H1 (cell line): ENCODE measurements around the gene HPD. TPM values are rescaled to one million over a fixed set of nuclear protein-coding genes. Genes with fewer than 3 reads are reported as not detected.
A peak's percentile ranks its signal among the peaks of the same experiment; 100 is the strongest.

ENCODE experiments used
- ASH2L ChIP-seq: fragments of 200-600, 300-600 bp; sonication (generic); IDR thresholded peaks from one replicate; pipeline ENCODE4 v1.7.1; 2017; ENCODE audit warnings: low read length
- BRCA1 ChIP-seq: IDR thresholded peaks from 2 replicates; pipeline ENCODE4 v1.6.1; 2012; ENCODE audit warnings: low read depth, low read length, improper control_type of control experiment
- CHD1 ChIP-seq: IDR thresholded peaks from 2 replicates; pipeline ENCODE4 v1.6.1; 2012; ENCODE audit warnings: low read depth, low read length, improper control_type of control experiment
- CHD2 ChIP-seq: IDR thresholded peaks from 2 replicates; pipeline ENCODE4 v1.6.1; 2012; ENCODE audit warnings: low read length, improper control_type of control experiment
- CTCF ChIP-seq, 3 experiments: IDR thresholded peaks; 1 replicate in 2 of 3; 2 replicates in 1 of 3; pipeline versions ENCODE4 v1.5.1 to v1.6.1; 2011; ENCODE audit warnings: low read length in 3 of 3, mild to moderate bottlenecking in 3 of 3, inconsistent platforms in 2 of 3, low read depth in 1 of 3, moderate library complexity in 1 of 3; ENCODE audit not compliant: insufficient read depth in 1 of 3; ENCODE audit errors: control extremely low read depth in 1 of 3
- E2F6 ChIP-seq: IDR thresholded peaks from 2 replicates; pipeline ENCODE4 v1.6.1; 2012; ENCODE audit warnings: inconsistent platforms
- EGR1 ChIP-seq: IDR thresholded peaks from 2 replicates; pipeline ENCODE4 v1.6.1; 2011; ENCODE audit warnings: low read depth, low read length, borderline replicate concordance
- EP300 ChIP-seq, 2 experiments: IDR thresholded peaks; 1 replicate in 1 of 2; 2 replicates in 1 of 2; pipeline ENCODE4 v1.6.1; 2011 to 2012; ENCODE audit warnings: low read depth in 2 of 2, low read length in 2 of 2, mild to moderate bottlenecking in 2 of 2, borderline replicate concordance in 1 of 2, inconsistent platforms in 1 of 2, moderate library complexity in 1 of 2
- JUND ChIP-seq: IDR thresholded peaks from 2 replicates; pipeline ENCODE4 v1.6.1; 2011; ENCODE audit warnings: mild to moderate bottlenecking, improper control_type of control experiment, low read length
- KDM1A ChIP-seq: fragments of 200-600, 300-600 bp; sonication (generic); IDR thresholded peaks from 2 replicates; pipeline ENCODE4 v1.7.1; 2016; ENCODE audit warnings: mild to moderate bottlenecking, low read length, borderline replicate concordance
- MAX ChIP-seq: IDR thresholded peaks from 2 replicates; pipeline ENCODE4 v1.6.1; 2012; ENCODE audit warnings: inconsistent platforms
- NRF1 ChIP-seq: IDR thresholded peaks from 2 replicates; pipeline ENCODE4 v1.6.1; 2011; ENCODE audit warnings: mild to moderate bottlenecking, low read depth, low read length, improper control_type of control experiment
- POLR2A ChIP-seq, 2 experiments: IDR thresholded peaks; 1 replicate in 1 of 2; 2 replicates in 1 of 2; pipeline ENCODE4 v1.6.1; 2011; ENCODE audit warnings: low read depth in 2 of 2, low read length in 2 of 2, mild to moderate bottlenecking in 2 of 2; ENCODE audit errors: control extremely low read depth in 1 of 2
- POU5F1 ChIP-seq: IDR thresholded peaks from 2 replicates; pipeline ENCODE4 v1.6.1; 2011; ENCODE audit warnings: low read depth, mild to moderate bottlenecking, low read length, moderate library complexity
- RNF2 ChIP-seq: fragments of 200-900, 300-1000 bp; sonication (generic); IDR thresholded peaks from 2 replicates; pipeline ENCODE4 v1.7.1; 2016; ENCODE audit warnings: borderline replicate concordance, low read depth, mild to moderate bottlenecking, antibody characterized with exemption, low read length; ENCODE audit not compliant: poor library complexity, severe bottlenecking; ENCODE audit errors: missing control alignments
- SP4 ChIP-seq: IDR thresholded peaks from 2 replicates; pipeline ENCODE4 v1.6.1; 2012; ENCODE audit warnings: low read length, inconsistent platforms
- SUZ12 ChIP-seq: fragments of 200-600 bp; sonication (generic); IDR thresholded peaks from 2 replicates; pipeline ENCODE4 v1.6.1; 2012; ENCODE audit warnings: mild to moderate bottlenecking, inconsistent platforms, low read length, moderate library complexity, mixed read lengths
- ZNF274 ChIP-seq: IDR thresholded peaks from 2 replicates; pipeline ENCODE4 v1.7.0; 2012; ENCODE audit warnings: low read length, borderline replicate concordance; ENCODE audit errors: extremely low read depth
- polyA plus RNA-seq, 7 experiments: library from polyadenylated mRNA; depleted of rRNA in 3 of 7; stranded (reverse) in 5 of 7; unstranded in 2 of 7; fragments of >200 nt in 5 of 7; fragments of 200-250 nt in 2 of 7; gene quantifications; 1 replicate in 5 of 7; 2 replicates in 1 of 7; 4 replicates in 1 of 7; pipeline versions ENCODE4 v1.2.1 to v1.2.3, GENCODE V29; 2011 to 2013; ENCODE audit warnings: missing spikeins in 2 of 7, mixed read lengths in 2 of 7
- total RNA-seq: library from RNA; stranded (reverse); fragmentation: NEBNext Ultra II Directional; extraction: Animal tissue kit (Norgen Biotek cat#: 25700); gene quantifications from 2 replicates; pipeline ENCODE4 v1.2.1, GENCODE V29; 2021
- TF ChIP-seq, protein P1 (sequence below): IDR thresholded peaks from 2 replicates; pipeline ENCODE4 v1.6.1; 2011; ENCODE audit warnings: low read depth, mild to moderate bottlenecking, low read length; ENCODE audit not compliant: insufficient read depth

Gene HPD
- total and polyA plus RNA-seq, 2 of the 8 experiments (the other 6 are each of a cell fraction or from before 2014, with no cell fraction given) = 0.48 to 0.56 TPM

DNA sequence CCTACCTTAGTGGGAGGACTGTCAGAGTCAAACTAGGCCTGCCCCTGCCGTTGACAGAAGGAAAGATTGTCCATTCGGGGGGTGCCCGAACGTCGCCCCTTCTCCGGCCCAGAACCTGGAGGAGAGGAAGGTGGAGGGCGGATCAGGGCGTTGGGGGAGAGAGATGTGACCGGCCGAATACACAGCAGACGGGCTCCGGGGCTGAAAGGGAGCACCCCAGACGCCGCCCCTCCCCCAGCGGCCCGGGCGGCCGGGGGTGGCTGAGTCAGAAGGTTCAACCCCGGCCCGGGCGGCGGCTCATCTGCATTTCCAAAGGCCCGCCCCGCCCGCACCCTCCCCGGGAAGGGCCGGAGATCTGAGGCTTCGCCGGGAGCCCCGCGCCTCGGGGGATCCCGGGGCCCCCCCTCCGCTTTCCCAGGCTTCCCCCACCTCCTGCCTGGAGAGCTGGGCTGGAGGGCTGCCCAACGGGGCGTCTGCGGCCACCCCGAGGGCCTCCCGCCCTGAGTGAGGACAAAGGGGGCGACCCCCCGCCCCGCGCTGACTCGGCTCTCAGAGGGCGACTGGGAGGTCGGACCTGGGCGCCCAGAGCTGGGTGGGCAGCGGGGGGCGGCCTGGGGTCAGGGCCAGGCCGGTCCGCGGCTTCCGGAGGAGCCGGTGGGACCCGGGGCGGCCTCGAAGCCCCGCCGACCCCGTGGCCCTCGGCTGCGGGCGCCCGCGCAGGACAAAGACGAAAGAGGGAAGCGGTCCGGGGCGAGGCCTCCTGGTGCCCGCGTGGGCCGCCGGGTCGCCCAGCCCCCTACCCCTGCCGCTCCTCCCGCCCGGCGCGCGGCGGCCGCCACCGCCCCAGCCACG, 58.6 kb downstream of the HPD start (continued):
- TF ChIP-seq RNF2 = no peak
- no peak for TF ChIP-seq SUZ12
- TF ChIP-seq ASH2L = peak; percentile 53
- no peak for TF ChIP-seq BRCA1
- TF ChIP-seq SP4 = no peak
- TF ChIP-seq EGR1 = peak; percentile 40; the same call in 1 of the 2 replicates
- TF ChIP-seq E2F6 = no peak
- TF ChIP-seq, protein P1, sequence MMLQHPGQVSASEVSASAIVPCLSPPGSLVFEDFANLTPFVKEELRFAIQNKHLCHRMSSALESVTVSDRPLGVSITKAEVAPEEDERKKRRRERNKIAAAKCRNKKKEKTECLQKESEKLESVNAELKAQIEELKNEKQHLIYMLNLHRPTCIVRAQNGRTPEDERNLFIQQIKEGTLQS = no peak
- TF ChIP-seq NRF1 = no peak
- TF ChIP-seq ZNF274 = no peak
- no peak for TF ChIP-seq CTCF (IDR thresholded peaks at IDR 0.05; ENCODE audit: control extremely low read depth in 1 of 3, insufficient read depth in 1 of 3, low read depth in 1 of 3, low read length in 3 of 3)
- TF ChIP-seq POU5F1 = no peak
- TF ChIP-seq MAX = no peak
- no peak for TF ChIP-seq CHD1
- no peak for TF ChIP-seq EP300 (IDR thresholded peaks at IDR 0.05; ENCODE audit: borderline replicate concordance in 1 of 2, low read depth in 2 of 2, low read length in 2 of 2)
- TF ChIP-seq CHD2 = no peak
- TF ChIP-seq POLR2A (IDR thresholded peaks at IDR 0.05; ENCODE audit: control extremely low read depth in 1 of 2, low read depth in 2 of 2, low read length in 2 of 2) = peak in 1 of 2 experiments; percentile 37; a peak in 1 of 3 replicates
- TF ChIP-seq JUND = 0 out of 2 replicates have a peak, but pooled peaks have one; percentile 22
- TF ChIP-seq KDM1A = no peak
